Activated CD4-positive, alpha-beta T cell treated with anti-CD3 and anti-CD28 coated beads, Interleukin-2, Interleukin-4, amounts not matched to agents 100 ng/mL and 50 ng/mL, durations not matched to agents 16 hours and 8 hours (primary cell): ENCODE results near the gene WSCD1.

Source experiments
- DNase-seq: peaks from one replicate; pipeline ENCODE4 v3.0.0-alpha.2; 2020; ENCODE audit warnings: low spot score

The WSCD1 gene

GRCh38 chr17:6160911-6161855 is 91.0 kb downstream of the WSCD1 start:
- no peak for DNase-seq

GRCh38 chr17:6162216-6162615 is 92.0 kb downstream of the WSCD1 start:
- no peak for DNase-seq

- DNase-seq, result no peak
Observed at GRCh38 chr17:6162892-6163291, 92.7 kb downstream of the WSCD1 start.

- DNase-seq, result no peak
Observed at GRCh38 chr17:6163612-6164333, 93.6 kb downstream of the WSCD1 start.

GRCh38 chr17:6164996-6165395 is 94.8 kb downstream of the WSCD1 start:
- no peak for DNase-seq

GRCh38 chr17:6165806-6166205 is 95.6 kb downstream of the WSCD1 start:
- no peak for DNase-seq

GRCh38 chr17:6166492-6167179 is 96.5 kb downstream of the WSCD1 start:
- DNase-seq, result no peak

- DNase-seq, result no peak
Observed at GRCh38 chr17:6168296-6168695, 98.1 kb downstream of the WSCD1 start.

GRCh38 chr17:6170349-6170748 is 100.2 kb downstream of the WSCD1 start:
- no peak for DNase-seq

GRCh38 chr17:6172642-6173330 is 102.6 kb downstream of the WSCD1 start:
- no peak for DNase-seq

GRCh38 chr17:6173653-6174052 is 103.5 kb downstream of the WSCD1 start:
- no peak for DNase-seq
